Measurements from ENCODE around the gene SBNO1. TPM values are rescaled to one million over a fixed set of nuclear protein-coding genes. Genes with fewer than 3 reads are reported as not detected.
"Not testable (repeated sequence)": the region's sequence is repeated elsewhere in the genome, so short reads cannot be mapped to it uniquely, and the experiment has no call there.

Gene SBNO1
- total RNA-seq, 1 donor from 2014 or later, result 34.0 TPM

DNA sequence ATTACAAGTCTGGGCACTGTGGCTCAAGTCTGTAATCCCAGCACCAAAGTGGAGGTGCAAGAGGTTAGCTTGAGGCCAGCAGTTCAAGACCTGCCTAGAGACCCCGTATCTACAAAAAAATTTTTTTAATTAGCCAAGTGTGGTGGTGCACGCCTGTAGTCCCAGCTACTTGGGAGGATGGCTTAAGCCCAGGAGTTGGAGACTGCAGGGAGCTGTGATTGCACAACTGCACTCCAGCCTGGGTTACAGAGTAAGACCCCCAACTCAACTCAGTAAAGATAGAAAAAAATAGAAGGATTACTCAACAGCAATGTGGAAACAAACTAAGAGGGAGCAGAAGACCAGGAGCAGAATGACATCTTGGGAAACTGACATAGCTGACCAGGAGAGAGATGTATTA is 13.3 kb downstream of the SBNO1 start:
- no peak for DNase-seq (ENCODE audit: low read depth)

DNA sequence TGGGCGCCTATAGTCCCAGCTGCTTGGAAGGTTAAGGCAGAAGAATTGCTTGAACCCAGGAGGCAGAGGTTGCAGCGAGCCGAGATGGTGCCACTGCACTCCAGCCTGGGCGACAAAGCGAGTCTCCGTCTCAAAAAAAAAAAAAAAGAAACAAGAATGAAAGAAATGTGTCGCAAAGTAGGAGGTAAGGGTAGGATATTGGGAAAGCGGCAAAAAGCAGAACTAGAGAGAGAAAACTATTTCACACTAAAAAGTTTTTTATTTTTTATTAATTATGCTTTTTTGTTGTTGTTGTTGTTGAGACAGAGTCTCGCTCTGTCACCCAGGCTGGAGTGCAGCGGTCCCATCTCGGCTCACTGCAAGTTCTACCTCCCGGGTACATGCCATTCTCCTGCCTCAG is 17.7 kb downstream of the SBNO1 start:
- DNase-seq (ENCODE audit: low read depth), result no peak

DNA sequence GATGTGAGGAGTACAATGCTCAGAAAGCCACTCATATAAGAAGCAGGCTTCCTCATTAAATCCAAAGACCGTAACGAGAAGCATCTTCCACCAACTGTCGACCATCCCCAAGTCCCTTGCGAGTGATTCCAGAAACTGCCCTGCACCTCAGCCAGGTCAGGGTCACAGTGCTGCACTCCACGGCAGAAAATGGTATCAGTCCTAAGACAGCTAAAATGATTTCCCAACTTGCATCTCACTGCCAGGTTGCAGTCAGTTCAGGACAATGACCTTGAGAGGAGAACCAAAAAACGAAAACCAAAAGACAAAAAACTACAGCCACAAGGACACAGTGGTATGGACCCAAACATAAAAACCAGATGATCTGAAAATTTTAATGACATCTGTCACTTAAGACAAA is 20.6 kb downstream of the SBNO1 start:
- no peak for DNase-seq (ENCODE audit: low read depth)

DNA sequence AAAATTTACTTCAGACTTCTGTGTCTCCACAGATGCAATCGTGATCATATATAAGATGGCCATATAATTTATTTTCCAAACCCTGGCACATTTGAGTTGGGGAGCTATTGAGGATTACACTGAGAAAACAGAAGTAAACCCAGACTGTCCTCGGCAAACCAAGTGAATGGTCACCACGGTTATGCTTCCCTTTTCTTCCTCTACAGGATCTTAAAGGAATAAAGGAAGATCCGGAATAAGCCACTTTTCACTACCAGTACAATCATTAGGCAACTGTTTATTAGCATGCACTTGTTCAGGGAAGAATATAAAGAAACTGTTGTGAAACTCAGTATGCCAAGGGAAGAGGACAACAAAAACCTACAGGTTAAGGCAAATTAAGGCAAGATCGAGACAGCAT is 27.6 kb downstream of the SBNO1 start:
- DNase-seq (ENCODE audit: low read depth), result no peak

DNA sequence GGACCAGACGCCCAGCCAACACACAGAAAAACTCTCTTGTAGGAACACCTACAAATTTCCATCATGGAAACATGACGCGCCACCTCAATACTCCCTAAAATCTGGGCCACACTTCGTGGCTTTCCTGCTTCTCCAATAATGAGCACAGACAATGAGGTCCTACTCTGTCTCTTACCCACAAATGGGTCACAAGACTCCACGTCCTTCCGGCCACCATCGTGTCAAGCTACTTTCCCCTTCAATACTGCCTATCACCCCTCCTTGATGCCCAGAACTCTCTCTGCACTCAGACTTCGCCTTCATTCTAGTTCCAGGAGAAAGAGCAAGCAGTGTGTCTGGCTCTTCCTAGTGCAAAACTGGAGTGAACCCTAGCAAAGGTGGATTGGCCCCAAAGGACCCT is 28.1 kb downstream of the SBNO1 start:
- no peak for DNase-seq (ENCODE audit: low read depth)

DNA sequence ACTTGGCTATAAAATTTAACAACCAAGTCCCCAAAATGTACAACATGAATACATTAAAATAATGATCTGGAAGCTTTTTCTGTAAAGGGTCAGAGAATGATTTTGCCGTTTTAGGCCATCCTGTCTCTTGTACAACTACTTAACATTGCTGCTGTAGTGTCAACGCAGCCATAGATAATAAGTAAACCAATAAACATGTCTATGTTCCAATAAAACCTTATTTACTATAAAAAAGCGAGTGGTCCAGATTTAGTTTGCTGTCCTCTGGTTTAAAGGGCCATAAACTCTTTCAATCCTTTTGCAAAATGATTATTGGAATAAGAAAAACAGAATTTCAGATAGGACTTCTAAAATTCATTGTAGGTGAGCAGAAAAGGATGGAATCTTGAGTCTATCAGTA is 29.2 kb downstream of the SBNO1 start:
- DNase-seq (ENCODE audit: low read depth), result no peak

DNA sequence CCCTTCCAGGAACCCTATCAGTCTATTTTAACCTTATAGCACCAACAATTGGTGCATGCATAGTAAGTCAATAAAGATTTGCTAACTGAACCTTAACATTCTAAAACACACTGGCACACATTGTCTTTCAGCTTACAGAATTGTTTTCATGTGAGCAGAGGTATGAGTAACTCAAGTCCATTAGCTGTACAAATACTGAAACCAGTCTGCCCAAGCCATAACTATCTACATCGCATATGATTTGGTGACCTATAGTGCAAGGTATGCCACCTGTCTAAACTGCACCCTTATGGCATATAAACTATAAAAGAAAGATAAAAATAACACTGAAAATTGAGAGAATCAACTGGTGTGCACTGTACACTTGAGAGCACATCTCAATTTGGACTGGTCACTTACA is 34.8 kb downstream of the SBNO1 start:
- DNase-seq (ENCODE audit: low read depth), result no peak

DNA sequence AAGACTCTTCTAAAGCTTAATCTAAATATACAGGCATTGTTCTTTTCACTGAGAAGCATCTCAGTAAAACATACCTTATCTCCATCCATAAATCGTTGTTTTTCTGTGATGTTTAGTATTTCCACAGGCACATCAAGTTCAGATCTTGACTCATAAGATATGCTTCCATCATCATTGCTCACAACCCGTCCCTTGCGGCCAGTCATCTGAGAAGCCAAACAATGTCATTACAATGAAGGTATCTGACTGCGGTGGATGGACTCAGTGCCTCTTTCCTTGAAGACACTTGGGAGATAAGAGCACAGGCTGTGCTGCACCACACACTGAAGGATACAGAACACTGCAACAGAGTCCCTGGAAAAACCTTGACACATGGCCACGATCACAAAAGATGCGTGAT is 44.8 kb downstream of the SBNO1 start:
- no peak for DNase-seq (ENCODE audit: low read depth)

DNA sequence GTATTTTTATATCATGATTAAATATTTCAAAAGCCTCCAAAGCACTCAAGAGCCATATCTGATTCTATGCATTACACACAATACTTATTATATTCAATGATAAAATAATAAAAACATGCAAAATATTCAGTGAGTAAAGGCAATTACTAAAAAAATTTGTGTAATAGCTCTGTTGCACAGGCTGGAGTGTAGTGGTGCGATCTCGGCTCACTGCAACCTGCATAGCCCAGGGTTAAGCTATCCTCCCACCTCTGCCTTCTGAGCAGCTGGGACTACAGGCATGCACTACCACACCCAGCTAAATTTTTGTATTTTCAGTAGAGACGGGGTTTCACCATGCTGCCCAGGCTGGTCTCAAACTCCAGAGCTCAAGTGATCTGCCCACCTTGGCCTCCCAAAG is 45.4 kb downstream of the SBNO1 start:
- DNase-seq (ENCODE audit: low read depth), result no peak

DNA sequence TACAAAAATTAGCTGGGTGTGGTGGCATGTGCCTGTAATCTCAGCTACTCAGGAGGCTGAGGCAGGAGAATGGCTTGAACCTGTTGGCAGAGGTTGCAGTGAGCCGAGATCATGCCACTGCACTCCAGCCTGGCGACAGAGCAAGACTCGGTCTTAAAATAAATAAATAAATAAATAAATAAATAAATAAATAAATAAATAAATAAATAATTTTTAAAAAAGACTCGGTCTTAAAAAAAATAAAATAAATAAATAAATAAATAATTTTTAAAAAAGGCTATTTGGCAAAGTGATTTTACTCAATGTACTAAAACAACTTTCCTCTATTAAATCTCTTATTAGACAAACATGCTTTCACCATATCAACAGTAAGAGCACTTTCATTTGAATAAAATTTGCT is 51.6 kb downstream of the SBNO1 start:
- DNase-seq (ENCODE audit: low read depth), result not testable (repeated sequence)

DNA sequence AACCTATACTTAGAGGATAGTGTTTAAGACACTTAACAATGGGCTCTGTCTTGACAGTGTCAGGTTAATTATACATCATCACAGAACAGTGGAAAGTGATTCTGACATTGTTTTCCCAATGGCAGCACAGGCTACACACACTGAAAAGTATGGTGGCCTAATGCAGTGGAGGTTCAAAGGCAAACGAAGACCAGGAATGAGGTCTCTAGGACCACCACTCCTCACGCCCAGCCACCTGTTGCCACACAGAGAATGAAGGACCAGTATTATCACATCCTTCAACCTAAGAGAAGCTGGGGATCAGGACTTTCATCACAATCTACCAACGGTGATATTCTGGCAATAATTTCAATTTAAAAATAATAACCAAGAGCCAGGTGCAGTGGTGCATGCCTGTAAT is 58.4 kb downstream of the SBNO1 start:
- DNase-seq (ENCODE audit: low read depth), result no peak

DNA sequence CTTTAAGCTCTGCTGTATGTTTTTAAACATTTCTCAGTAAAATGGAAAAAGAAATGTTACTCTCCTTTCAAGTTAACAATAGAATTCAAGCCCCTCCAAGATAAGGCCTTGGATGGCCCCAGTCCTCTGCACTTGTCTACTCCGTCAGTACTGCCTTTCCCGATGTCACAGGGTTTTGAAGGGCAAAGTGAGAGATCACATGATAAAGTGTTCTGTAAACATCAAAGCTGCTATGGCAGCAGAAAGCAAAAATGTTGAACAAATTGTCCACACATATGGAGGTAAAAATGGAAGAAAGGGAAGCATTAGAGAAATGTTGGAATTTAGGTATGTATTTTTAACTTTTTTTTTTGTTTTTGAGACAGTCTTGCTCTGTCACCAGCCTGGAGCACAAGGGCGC is 59.5 kb downstream of the SBNO1 start:
- no peak for DNase-seq (ENCODE audit: low read depth)

DNA sequence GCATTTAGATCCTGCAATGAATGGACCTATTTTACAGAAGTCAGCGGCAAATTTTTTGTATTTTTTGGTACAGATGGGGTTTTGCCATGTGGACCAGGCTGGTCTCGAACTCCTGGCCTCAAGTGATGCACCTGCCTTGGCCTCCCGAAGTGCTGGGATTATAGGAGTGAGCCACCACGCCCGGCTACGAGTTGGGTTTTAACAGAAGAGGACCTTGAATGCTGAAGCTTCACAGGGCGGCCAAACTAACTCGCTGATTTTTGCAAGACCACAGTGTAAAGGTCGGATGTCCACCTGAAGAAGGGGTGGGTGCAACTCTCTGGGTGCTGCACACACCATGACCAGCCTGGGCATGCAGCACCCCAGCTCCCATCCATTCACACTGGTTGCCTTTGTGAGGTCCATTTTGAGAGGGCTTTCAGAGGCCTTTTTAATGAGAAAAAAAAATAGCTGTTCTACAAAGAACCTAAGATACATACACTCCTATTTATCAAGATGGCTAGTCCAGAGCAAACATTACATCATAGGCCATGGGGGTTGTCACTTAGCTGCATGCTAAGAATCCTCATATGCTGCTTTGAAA is 71.4 kb downstream of the SBNO1 start:
- DNase-seq (ENCODE audit: low read depth), result no peak

DNA sequence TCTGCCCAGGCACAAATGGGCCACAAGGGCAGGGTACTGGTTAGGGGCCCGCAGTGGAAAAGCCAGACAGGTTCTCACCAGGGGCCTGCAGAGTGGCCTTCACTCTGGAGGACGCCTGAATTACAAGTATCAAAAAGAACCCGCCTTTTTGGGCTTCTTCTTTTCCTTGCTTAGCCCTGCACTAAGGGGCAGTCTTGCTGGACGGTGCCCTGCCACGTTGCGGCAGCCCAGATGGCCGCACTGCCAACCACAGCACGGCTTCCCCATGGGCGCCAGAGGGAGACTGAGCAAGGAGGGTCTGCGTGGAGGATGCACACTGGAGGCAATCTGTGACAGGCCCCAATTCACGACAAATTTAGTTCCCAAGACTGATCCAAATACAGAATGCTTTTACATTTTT is 74.7 kb downstream of the SBNO1 start:
- DNase-seq (ENCODE audit: low read depth), result no peak

DNA sequence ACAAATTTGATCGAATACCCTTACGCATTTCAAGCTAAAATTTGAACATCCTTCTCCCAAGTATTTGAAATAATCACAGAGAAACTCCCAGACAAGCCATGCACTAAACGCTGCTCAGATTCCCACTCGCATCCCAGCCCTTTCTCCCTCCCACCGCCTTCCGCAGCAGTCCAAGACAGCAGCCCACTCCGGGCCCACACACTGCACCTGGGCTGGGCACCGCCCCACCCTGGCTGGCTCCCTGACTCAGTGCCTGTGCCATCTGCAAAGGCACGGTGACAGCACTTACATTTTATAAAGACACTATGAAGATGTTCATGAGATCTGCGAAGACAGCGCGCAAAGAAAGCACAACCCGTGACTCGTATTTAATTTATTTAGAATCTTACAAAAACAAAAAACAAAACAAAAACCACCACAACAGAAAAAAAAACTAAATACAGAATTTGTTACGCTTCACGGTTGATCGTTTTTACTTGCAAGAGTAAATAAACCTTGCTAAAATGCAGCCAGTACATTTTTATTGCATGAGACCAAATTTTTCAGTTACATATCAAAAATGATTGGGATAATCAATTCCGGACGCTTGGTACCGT is 75.8 kb downstream of the SBNO1 start:
- no peak for DNase-seq (ENCODE audit: low read depth)

DNA sequence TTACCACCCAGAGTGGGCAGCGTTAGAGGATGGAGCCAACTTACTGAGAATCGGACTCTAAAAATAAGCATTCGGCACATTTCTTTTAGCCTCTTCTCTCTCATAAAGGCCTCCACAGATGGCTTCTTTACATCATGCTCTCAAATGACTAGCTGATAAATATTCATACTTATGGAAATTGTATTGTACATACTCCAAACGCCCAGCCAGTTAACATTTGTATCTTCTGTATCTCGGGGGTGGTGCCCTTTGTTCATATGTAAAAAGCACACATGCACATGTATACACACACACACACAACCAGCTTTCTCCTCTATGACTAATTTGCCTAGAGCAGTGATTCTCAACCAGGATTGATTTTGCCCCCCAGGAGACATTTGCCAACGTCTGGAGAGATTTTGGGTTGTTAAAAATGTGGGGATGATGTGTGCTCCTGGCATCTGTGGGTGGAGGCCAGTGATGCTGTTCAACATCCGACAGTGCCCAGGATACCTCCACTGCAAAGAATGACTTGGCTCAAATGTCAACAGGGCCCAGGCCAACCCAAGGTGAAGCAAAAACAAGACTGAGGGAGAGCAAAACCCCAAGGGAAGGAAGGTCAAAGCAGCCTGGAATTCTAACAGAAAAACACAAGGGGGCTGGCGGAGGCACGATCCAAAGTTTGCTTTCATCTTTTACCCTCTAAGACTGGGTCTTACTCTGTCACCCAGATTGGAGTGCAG is 77.8 kb downstream of the SBNO1 start:
- no peak for DNase-seq (ENCODE audit: low read depth)

DNA sequence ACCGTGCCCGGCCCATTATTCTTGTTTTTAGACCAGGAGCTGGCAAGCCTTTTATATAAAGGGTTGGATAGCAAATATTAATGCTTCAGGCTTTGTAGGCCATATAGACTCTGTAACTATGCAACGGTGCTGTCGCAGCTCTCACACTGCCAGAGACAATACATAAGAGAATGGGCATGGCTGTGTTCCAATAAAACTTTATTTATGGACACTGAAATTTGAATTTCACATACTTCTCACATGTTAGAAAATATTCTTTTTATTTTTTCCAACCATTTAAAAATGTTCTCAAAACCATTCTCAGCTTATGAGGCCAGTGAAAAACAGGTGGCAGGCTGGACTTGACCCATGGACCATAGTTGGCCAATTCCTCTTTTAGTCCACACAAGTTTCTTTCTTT is 80.0 kb downstream of the SBNO1 start:
- no peak for DNase-seq (ENCODE audit: low read depth)

DNA sequence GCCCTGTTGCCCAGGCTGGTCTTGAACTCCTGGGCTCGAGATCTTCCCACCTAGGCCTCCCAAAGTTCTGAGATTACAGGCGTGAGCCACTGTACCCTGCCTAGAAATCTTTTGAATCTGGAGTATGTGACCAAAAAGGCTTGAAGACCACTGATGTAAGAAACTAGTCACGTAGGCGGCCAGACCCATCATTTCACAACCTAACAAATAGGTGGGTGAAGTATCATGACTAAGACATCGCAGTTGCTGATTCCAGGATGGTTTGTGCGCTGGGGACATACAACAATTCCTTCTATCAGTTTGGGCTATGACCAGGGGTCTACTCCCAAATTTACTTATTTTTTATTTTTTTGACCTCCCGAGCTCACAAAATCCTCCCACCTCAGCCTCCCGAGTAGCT is 81.2 kb downstream of the SBNO1 start:
- DNase-seq (ENCODE audit: low read depth), result no peak

DNA sequence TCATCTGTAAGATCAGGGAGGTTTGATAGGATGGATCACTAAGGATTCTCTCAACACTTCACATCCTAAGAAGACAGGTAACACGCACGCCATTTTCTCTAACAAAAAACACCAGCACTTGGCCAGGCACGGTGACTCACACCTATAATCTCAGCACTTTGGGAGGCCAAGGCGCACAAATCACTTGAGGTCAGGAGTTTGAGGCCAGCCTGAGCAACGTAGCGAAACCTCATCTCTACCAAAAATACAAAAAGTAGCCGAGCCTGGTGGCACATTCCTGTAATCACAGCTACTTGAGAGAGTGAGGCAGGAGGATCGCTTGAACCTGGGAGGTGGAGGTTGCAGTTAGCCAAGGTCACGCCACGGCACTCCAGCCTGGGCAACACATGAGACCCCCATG is 82.5 kb downstream of the SBNO1 start:
- no peak for DNase-seq (ENCODE audit: low read depth)

DNA sequence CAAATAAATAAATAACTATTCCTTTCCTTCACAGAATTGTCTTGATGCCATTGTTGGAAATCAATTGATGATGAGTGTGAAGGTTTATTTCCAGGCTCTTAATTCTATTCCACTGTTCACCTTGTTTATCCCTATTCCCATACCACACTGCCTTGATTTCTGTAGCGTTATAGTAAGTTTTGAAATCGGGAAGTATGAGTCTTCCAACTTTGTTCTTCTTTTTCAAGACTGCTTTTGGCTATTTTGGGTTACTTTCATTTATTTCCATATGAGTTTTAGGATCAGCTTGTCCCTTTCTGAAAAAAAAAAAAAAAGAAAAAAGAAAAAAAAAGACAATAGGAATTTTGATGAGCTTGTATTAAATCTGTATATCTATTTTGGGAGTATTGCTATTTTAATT is 83.7 kb downstream of the SBNO1 start:
- no peak for DNase-seq (ENCODE audit: low read depth)

DNA sequence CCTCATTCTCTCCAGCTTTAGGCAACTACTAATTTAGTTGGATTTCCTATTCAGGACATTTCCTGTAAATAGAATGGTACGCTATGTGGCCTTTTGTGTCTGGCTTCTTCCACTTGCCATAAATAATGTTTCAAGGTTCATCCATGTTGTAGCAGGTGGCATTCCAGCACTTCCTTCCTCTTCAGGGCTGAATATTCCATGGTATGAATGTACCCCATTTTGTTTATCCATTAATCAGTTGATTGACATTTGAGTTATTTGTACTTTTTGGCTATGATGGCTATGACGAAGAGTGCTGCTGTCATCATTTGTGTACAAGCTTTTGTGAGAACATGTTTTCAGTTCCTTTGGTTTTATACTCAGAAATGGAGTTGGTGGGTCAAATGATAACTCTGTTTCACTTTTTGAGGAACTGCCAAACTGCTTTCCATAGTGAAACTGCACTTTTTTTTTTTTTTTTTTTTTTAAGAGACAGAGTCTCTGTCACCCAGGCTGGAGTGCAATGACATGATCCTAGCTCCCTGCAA is 86.5 kb downstream of the SBNO1 start:
- DNase-seq (ENCODE audit: low read depth), result no peak

DNA sequence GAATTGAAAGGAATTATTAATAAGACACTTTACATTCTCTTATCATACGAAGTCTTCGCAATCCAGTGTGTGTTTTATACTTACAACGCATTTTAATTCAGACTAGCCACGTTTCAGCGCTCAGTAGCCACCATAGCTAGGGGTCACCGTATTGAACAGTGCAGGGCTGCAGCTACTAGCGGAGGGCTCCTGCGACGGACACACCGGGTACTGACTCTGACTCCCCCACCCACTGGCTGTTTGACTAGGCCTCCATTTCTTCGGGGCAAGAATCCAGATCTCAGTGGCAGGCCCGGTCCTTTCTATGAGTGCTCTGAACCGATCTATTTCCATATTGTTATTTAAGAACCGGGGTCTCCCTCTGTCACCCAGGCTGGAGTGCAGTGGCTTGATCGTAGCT is 91.5 kb downstream of the SBNO1 start:
- no peak for DNase-seq (ENCODE audit: low read depth)

Data from myocyte (in vitro differentiated cells).